Measurements from ENCODE around the gene LDB1.
A peak's percentile ranks its signal among the peaks of the same experiment; 100 is the strongest.

The LDB1 gene

DNA sequence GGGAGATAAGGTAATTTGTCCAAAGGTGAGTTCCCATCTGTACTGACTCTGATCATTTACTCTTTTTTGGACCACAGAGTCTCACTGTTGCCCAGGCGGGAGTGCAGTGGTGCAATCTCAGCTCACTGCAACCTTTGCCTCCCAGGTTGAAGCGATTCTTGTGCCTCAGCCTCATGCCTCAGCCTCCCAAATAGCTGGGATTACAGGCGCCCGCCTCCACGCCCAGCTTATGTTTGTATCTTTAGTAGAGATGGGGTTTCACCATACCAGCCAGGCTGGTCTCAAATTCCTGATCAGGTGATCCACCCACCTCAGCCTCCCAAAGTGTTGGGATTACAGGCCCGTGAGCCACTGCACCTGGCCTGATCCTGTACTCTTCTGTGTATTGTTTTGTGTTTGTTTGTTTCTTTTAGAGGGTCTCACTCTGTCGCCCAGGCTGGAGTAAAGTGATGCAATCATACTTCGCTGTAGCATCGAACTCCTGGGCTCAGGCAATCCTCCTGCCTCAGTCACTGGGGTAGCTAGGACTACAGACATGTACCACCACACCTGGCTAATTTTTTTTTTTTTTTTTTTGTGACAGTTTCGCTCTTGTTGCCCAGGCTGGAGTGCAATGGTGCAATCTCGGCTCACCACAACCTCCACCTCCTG is 34.4 kb upstream of the LDB1 start:
- no peak overlapping the region for H3K4me3 ChIP-seq (ENCODE audit: low read depth, low read length)
- no peak for DNase-seq (ENCODE audit: low read depth)
- TF ChIP-seq, protein P1, sequence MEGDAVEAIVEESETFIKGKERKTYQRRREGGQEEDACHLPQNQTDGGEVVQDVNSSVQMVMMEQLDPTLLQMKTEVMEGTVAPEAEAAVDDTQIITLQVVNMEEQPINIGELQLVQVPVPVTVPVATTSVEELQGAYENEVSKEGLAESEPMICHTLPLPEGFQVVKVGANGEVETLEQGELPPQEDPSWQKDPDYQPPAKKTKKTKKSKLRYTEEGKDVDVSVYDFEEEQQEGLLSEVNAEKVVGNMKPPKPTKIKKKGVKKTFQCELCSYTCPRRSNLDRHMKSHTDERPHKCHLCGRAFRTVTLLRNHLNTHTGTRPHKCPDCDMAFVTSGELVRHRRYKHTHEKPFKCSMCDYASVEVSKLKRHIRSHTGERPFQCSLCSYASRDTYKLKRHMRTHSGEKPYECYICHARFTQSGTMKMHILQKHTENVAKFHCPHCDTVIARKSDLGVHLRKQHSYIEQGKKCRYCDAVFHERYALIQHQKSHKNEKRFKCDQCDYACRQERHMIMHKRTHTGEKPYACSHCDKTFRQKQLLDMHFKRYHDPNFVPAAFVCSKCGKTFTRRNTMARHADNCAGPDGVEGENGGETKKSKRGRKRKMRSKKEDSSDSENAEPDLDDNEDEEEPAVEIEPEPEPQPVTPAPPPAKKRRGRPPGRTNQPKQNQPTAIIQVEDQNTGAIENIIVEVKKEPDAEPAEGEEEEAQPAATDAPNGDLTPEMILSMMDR (IDR thresholded peaks at IDR 0.05; ENCODE audit: low read depth, low read length, missing control alignments), result no peak
- in situ Hi-C loops (cut with HindIII; ENCODE audit: low sequenced_read_pairs), result no loop called here

DNA sequence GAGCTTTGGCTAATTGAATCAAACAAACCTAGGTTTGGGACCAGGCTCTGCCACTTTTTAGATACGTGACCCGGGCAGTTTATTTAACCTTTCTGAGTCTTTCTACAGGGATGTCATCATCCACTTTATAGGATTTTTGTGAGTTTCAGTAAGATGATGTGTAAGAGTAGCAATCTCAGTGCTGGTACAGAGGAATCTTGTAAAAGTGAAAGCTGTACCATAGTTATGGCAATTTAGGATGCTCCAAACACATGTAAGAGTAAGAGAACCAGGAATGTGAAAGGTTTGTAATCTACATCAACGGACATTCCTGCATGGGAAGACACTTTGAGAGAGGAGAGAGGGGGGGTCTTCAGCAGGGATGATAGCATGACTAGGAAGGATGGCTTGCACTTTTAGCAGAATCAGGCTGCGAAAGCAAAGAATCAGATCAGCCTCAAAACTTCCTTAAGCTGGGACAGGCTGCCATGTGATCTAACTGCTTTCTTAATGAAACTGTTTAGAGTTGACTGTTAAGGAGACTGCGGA is 33.0 kb upstream of the LDB1 start:
- in situ Hi-C loops (cut with HindIII; ENCODE audit: low sequenced_read_pairs), result no loop called here
- no peak for DNase-seq (ENCODE audit: low read depth)
- peak overlapping the region; percentile 99 for H3K4me3 ChIP-seq (ENCODE audit: low read depth, low read length)
- TF ChIP-seq, protein P1 (IDR thresholded peaks at IDR 0.05; ENCODE audit: low read depth, low read length, missing control alignments), result no peak

DNA sequence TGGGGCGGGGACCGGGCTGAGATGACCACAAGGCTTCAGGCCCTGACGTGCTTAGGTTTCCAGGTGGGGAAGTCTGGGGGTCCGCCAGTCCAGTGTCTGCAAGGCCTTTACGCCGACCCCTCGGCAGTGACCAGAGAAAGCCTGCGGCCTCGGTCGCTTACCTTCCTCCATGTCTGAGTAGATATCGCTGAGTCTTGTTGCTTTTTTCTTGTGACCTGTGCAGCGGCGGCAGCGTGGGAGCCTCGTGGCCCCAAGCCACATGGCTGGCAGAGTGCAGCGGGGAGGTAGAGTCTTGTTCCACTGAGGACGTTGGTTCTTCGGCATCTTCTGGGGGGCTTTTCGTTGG is 32.4 kb upstream of the LDB1 start:
- in situ Hi-C loops (cut with HindIII; ENCODE audit: low sequenced_read_pairs), result no loop called here
- no peak for DNase-seq (ENCODE audit: low read depth)

DNA sequence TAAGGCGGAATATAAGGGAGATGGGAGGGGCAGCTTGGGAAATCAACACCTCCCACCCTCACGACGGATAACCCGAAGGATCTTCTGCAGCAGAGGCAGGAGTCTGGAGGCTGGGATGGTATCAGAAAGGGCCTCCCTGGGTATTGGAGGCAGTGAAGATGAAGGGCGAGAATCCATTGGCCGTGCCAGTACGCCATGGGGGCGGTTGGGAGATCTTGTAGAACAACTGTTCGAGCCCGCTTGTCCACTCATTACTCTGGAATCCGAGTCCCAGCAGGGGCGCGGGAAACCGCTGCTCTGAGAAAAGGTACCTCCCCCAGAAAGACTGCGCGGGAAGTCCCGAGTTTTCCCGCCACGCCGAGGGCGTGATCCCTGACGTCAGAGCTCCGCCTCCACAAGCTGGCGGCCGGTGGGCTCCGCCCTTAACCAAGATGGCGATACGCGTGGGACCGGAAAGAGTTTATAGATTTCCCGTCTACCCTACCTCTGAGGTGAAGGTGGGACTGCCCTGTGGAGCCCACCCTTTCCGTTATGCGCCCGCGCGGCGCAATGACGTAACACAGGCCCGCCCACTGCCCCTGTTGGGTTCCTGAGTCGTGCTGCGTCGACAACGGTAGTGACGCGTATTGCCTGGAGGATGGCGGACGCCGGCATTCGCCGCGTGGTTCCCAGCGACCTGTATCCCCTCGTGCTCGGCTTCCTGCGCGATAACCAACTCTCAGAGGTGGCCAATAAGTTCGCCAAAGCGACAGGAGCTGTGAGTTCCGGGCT is 31.8 kb upstream of the LDB1 start, which contains the start of gene NOLC1:
Gene NOLC1 (plus strand): TSS at position 616 of the 771 bp plus-strand sequence. CDS start 22 bp downstream, at position 638.
- TF ChIP-seq, protein P1 (IDR thresholded peaks at IDR 0.05; ENCODE audit: low read depth, low read length, missing control alignments), result no peak
- DNase-seq (ENCODE audit: low read depth), result peak; percentile 99
- in situ Hi-C loops (cut with HindIII; ENCODE audit: low sequenced_read_pairs), result no loop called here
- H3K4me3 ChIP-seq (ENCODE audit: low read depth, low read length), result peak within 1 kb of the TSS; percentile 99

More for the DNA sequence above, 32.4 kb upstream of the LDB1 start:
- TF ChIP-seq, protein P1 (IDR thresholded peaks at IDR 0.05; ENCODE audit: low read depth, low read length, missing control alignments), result no peak
- H3K4me3 ChIP-seq (ENCODE audit: low read depth, low read length), result peak overlapping the region; percentile 99

DNA sequence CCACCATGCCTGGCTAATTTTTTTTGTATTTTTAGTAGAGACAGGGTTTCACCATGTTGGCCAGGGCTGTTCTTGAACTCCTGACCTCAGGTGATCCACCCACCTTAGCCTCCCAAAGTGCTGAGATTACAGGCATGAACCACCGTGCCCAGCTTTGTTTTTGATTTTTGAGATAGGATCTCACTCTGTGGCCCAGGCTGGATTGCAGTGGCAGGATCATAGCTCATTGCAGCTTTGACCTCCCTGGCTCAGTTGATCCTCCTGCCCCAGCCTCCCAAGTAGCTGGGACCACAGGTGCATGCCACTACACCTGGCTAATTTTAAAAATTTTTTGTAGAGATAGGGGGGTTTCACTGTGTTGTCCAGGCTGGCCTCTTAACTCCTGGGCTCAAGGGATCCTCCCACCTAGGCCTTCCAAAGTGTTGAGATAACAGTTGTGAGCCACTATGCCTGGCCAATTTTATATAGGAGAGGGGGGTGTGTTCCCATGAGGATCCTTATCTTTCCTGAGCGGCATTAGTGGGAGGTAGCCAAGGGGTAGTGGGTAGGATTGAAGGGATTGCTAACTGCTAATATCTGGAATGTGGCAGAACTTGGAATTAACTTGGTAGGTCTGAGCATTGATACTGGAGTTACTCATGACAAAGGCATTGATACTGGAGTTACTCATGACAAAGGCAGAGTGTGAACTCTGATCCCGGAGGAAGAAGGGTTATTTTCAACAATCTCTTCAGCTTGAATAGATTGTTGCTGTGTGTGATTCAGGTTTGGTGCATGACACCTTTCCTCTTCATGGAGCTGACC is 31.0 kb upstream of the LDB1 start:
- TF ChIP-seq, protein P1 (IDR thresholded peaks at IDR 0.05; ENCODE audit: low read depth, low read length, missing control alignments), result no peak
- peak overlapping the region; percentile 99 for H3K4me3 ChIP-seq (ENCODE audit: low read depth, low read length)
- in situ Hi-C loops (cut with HindIII; ENCODE audit: low sequenced_read_pairs), result no loop called here
- no peak for DNase-seq (ENCODE audit: low read depth)

DNA sequence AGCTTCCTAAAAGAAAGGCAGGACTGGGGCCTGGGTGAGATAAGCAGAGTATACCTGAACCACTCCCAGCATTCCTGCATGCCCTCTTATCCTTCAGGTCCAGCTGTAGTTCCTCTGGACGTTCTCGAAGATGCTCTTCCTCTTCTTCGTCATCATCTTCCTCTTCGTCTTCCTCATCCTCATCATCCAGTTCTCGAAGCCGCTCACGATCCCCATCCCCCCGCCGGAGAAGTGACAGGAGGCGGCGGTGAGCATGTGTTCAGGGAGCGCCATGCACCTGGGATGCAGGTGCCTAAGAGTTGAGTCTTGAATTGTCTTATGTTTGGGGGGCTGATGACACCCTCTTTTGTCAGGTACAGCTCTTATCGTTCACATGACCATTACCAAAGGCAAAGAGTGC is 28.1 kb upstream of the LDB1 start:
- TF ChIP-seq, protein P1 (IDR thresholded peaks at IDR 0.05; ENCODE audit: low read depth, low read length, missing control alignments), result no peak
- H3K4me3 ChIP-seq (ENCODE audit: low read depth, low read length), result no peak overlapping the region
- in situ Hi-C loops (cut with HindIII; ENCODE audit: low sequenced_read_pairs), result no loop called here
- no peak for DNase-seq (ENCODE audit: low read depth)
